OCI-M2 (cell line): ENCODE results near the gene PTPRJ.

Experiments used
- DNase-seq: peaks from one replicate; lab custom pipeline; 2025; ENCODE audit not compliant: unreplicated experiment; lab: John Stamatoyannopoulos, UW

The PTPRJ gene

GRCh38 chr11:47967577-47968525, 12.5 kb upstream of the PTPRJ start:
- DNase-seq = no peak

DNA sequence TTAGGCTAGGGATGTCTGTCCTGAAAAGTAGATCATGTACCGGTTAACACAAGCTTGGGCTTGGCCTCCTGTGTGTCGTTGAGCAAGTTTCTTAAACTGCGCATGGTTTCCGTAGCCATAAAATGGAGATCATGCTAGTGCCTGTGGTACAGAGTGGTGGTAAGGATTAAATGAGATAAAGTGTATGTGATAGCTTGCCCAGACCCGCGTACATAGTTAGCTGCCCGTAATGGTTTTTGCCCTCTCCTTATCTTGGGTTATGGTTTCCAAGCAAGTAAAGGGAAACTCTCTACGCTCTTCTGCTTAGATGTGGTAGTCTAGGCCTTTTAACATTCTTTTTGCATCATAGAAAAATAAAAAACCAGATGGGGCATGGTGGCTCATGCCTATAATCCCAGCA, 11.0 kb upstream of the PTPRJ start:
- DNase-seq = no peak

- no peak for DNase-seq
Measured at GRCh38 chr11:47971501-47971900, 8.9 kb upstream of the PTPRJ start.

DNA sequence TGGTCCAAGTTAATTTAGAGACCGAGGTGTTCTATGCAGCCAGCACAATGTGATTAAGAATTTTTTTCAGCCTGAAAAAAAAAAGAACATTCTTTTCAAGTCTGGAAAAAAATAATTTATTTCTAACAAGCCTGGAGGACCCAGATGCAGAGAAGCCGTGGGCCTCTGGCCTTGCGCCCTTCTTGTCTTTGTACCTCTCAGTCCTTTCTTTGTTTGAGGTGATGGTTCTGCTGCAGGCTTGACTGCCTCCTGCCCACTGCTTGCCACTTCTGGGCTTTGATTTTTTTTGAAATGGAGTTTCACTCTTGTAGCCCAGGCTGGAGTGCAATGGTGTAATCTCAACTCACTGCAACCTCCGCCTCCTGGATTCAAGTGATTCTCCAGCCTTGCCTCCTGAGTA, 7.2 kb upstream of the PTPRJ start:
- no peak for DNase-seq

DNA sequence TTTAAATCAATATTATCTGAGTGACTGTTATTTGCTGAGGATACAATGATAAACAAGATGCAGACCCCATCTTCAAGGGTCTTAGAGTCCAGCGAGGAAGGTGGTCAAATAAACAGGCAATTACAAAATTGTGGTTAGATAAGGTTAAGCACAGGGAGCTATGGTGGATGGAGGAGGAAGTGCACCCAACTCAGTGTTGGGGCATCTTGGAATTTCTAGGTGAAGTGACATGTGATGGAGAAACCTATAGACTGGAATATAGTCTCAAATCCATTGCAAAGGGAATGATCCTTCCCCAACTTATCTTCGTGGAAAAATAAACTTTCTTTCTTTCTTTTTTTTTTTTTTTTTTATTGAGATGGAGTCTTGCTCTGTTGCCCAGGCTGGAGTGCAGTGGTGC, 3.4 kb upstream of the PTPRJ start:
- no peak for DNase-seq

GRCh38 chr11:47977623-47978022, 2.7 kb upstream of the PTPRJ start:
- DNase-seq = no peak

- DNase-seq = no peak
Measured at GRCh38 chr11:47979378-47980087, 826 bp upstream of the PTPRJ start.

- DNase-seq = no peak
Measured at GRCh38 chr11:47980907-47981621, 705 bp downstream of the PTPRJ start.

- DNase-seq = no peak
Measured at GRCh38 chr11:47981667-47982404, 1.5 kb downstream of the PTPRJ start.

- DNase-seq = no peak
Measured at GRCh38 chr11:47982616-47983015, 2.3 kb downstream of the PTPRJ start.

DNA sequence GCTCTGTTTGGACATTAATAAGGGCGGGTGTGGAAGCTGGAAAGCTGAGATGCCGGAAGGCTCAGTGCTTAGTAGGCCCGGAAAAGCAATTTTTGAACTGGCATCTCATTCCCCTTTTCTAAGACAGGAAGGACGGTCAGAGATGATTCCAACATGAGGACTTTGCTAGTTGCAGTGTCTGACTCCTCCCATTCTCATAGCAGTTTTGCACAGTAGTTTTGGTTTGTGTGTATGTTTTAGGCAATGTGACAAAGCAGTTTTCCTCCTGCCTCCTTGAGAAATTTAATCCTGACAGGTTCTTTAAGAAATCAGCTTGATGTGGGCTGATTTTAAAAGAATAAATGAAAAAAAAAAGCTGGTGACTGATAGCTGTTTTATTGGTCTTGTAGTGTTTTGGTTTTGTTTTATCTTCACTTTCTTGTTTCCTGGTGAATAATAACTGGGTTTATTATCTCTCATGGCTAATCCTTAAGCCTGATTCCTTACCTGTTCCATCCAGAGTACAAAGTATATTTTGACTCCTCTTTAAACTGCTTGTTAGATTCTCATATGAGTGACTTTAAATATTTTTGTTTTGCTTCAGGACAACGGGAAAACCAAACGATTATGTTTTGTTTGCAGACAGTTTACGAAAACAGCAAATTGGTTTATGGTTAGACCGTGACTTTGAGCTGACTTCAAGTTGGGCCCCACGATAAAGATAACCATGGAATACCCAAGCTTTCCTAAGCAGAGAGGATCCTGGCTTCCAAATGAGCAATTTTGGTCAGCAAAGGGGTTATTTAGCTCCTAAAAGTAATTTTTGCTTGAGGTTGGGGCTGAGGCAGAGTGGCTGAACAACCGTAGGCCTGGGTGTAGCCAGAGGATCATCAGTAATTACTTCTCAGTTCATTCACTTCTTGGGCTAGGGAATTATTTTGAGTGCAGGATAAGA, 3.4 kb downstream of the PTPRJ start:
- DNase-seq = no peak

- no peak for DNase-seq
Measured at GRCh38 chr11:47986219-47986618, 5.9 kb downstream of the PTPRJ start.

- no peak for DNase-seq
Measured at GRCh38 chr11:47986742-47987141, 6.4 kb downstream of the PTPRJ start.

DNA sequence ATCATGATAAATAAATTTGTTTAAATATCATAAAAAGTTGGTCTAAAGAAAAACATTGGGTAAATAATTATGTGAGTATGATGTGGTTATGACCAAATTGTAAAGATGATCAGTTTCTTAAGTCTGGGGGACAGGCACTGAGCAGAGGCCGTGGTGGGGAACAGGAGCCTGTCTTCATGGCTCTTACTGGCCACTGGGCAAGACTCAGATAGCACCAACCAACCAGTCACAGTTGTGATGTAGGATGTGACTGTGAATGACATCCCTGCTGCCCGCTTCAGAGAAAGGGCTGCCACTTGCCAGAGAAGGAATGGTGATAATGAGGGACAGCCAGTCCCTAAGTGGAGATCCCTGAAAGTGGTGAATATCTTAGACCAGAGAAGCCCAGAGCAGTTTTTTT, 7.0 kb downstream of the PTPRJ start:
- no peak for DNase-seq

GRCh38 chr11:47987781-47988180, 7.4 kb downstream of the PTPRJ start:
- DNase-seq = no peak

GRCh38 chr11:47989779-47990178, 9.4 kb downstream of the PTPRJ start:
- no peak for DNase-seq

- DNase-seq = no peak
Measured at GRCh38 chr11:47991266-47991830, 11.0 kb downstream of the PTPRJ start.

DNA sequence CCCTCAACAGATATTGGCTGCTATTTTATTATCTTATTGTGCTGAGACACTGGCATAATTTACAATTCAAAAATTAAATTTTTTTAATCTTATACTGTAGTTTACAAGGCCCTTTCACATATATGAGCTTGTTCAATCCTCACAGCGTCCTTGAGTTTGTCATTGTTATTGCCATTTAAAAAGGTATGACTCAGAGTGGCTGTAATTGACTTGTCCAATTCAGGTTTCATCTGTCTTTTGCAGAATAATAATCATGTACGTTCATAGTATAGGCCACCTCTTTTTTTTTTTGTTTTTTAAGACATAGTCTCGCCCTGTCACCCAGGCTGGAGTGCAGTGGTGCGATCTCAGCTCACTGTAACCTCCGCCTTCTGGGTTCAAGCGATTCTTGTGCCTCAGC, 11.5 kb downstream of the PTPRJ start:
- no peak for DNase-seq

DNA sequence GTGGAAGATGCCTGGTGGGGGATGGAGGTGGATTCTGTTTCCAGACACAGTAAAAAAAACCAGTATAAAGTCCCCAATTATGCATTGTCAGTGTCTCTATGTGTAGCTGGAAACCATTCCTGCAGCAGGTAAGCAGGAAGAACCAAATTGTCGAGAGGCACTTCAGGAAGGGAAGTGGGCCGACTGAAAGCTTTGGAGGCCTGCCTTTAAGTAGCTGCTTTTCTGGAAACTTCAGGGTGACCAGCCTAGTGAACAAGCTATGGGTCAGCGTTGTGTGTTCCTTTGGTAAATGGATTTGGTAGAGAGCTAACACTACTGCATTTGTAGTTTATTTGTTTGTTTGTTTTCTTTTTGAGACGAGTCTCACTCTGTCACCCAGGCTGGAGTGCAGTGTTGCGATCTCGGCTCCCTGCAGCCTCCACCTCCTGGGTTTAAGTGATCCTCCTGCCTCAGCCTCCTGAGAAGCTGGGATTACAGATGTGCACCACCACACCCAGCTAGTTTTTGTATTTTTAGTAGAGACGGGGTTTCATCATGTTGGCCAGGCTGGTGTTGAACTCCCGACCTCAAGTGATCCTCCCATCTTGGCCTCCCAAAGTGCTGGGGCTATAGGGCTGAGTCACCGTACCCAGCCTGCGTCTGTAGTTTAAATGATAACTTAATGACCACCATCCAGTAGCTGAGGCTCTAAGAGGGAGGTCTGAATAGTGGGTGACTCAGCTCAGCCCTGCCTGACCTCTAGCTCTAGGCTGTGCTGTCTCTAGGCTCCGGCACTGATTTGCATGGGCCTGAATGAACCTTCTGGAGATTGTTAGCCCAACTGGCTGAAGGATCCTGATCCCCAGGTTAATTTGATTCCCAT, 12.8 kb downstream of the PTPRJ start:
- DNase-seq = no peak
